Sciatic nerve (tissue), 2 donors: ENCODE results near the gene NUP93. TPM values are rescaled to one million over a fixed set of nuclear protein-coding genes. Genes with fewer than 3 reads are reported as not detected.
A peak's percentile ranks its signal among the peaks of the same experiment; 100 is the strongest.
"Not testable (repeated sequence)": the region's sequence is repeated elsewhere in the genome, so short reads cannot be mapped to it uniquely, and the experiment has no call there.

ENCODE experiments used
- ATAC-seq: fragments of 200-7000 bp; cut with Tn5 transposase; one replicate; pipeline ENCODE4 v1.9.1; 2020; ENCODE audit warnings: mild to moderate bottlenecking, moderate library complexity
- DNase-seq: peaks from one replicate; pipeline ENCODE4 v3.0.0-alpha.2; 2020; ENCODE audit warnings: low spot score
- intact Hi-C: fragments of 100-400 bp; cut with DNase I; formaldehyde crosslinking; loops from one replicate; pipeline ENCODE4 v1.14.2; 2022
- total RNA-seq: library from RNA; stranded (reverse); fragmentation: NEBNext Ultra II Directional; extraction: Animal tissue kit (Norgen Biotek cat#: 25700); gene quantifications from one replicate; pipeline ENCODE4 v1.2.1, GENCODE V29; 2021
- donor health status: DM: no; HTN: no; CAD: no.
- donor health status: DM: no; HTN: no; CAD: no.

NUP93 gene
- total RNA-seq, 1 donor from 2014 or later = 74.0 TPM

GRCh38 chr16:56798955-56799354 lies 69.0 kb downstream of the NUP93 start:
- intact Hi-C loops = no loop called here
- no peak for DNase-seq
- ATAC-seq = no peak

- intact Hi-C loops = no loop called here
- ATAC-seq = no peak
- no peak for DNase-seq
These were observed 70.4 kb downstream of the NUP93 start for GRCh38 chr16:56800355-56800754.

DNA sequence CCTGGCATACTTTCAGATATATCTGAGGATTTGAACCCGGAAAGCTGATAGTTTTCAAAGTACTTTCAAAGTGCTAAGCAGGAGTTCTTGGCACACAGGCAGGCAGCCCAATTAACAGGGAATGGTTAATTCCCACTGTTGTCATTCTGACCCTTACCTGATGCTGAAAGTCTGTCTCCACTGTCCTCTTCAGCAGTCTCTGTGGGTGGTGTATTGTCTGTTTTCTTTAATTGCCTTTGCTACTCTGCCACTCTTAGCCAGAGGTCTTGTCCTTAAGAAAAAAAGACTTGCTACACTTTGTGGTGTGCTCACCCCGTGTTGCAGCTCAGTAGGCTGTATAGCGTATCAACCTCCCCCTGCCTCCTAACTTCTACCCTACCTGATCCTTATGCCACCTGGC lies 71.8 kb downstream of the NUP93 start:
- DNase-seq (no peak), ATAC-seq (no peak)
- intact Hi-C loops = no loop called here

- no peak for ATAC-seq
- intact Hi-C loops = no loop called here
- DNase-seq = no peak
These were observed 77.2 kb downstream of the NUP93 start for GRCh38 chr16:56807011-56807675.

GRCh38 chr16:56807676-56808067 lies 77.7 kb downstream of the NUP93 start:
- ATAC-seq, intact Hi-C loops, DNase-seq: not testable (repeated sequence)

DNA sequence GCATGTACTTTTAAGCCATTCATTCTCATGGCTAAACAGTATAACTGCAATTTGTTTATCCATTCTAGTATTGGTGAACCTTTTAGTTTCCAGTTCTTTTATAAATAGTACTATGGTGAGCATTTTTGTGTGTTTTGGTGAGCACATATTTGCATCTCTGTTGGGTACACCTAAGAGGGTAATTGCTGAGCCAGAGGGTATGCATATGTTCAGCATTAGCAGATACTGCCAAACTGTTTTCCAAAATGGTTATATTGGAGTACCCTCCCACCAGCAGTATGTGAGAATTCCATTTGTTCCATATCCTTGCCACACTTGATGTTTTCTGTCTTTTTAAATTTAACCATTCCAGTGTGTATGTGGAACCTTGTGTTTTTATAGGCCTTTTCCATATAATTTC lies 81.0 kb downstream of the NUP93 start:
- DNase-seq (no peak), ATAC-seq (no peak)
- intact Hi-C loops = no loop called here

DNA sequence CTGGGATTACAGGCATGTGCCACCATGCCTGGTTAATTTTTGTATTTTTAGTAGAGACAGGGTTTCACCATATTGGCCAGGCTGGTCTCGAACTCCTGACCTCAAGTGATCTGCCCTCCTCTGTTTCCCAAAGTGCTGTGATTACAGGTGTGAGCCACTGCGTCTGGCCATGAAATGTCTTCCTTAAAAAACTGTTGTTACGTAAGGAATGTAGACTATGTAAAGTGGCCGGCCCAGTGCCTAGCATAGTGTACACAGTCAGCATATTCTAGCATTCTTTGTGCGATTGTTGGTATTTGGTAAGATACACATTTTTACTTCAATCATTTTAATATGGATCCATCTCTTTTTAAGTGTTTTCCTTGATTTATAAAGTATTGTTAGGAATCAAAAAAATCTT lies 81.7 kb downstream of the NUP93 start:
- DNase-seq, ATAC-seq: not testable (repeated sequence)

GRCh38 chr16:56812884-56813283 lies 83.0 kb downstream of the NUP93 start:
- DNase-seq (no peak), ATAC-seq (no peak)
- intact Hi-C loops = no loop called here

More for the DNA sequence above, 81.7 kb downstream of the NUP93 start:
- intact Hi-C loops = not testable (repeated sequence)

DNA sequence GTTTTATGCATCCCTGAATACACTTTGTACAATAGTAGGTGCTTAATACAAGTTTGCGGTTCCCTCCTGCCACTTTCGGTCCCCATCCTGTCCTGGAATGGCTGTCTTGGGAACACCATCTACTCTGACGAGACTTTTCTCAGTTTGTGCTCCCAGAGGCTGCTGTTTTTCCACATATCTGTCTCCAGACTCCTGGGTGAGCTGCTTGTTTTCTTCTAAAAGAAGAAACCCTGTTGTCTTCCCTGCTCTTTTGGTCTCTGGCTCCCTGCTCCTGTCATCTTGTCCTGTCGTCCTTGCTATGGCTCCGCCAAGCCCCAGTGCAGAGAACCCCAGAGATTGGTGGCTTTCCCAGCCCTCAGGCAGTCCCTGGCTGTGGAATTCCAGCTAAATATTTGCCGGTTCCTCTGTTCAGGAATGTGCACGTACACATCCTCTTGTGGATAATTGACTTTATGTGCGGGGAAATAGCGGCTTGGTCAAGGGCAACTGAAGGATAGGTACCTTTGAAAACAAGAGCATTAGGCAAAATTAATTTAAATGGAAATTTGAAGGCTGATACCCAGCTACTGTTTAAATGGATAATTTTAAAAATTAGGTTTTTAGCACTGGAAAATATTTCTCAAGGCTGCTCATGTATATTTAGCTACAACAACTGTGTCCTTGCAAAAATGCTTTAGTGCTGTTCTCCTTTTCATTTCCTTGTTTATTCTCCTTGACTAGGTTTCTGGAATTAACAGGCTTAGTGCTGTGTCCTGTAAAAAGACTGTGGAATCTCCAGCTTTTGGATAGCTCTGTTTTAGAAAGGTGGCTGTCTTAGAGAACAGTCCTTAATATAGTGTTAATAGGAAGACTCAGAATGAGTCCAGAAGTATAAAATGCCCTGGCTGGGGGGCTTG lies 84.9 kb downstream of the NUP93 start:
- ATAC-seq (no peak), DNase-seq (no peak)
- intact Hi-C loops = no loop called here

DNA sequence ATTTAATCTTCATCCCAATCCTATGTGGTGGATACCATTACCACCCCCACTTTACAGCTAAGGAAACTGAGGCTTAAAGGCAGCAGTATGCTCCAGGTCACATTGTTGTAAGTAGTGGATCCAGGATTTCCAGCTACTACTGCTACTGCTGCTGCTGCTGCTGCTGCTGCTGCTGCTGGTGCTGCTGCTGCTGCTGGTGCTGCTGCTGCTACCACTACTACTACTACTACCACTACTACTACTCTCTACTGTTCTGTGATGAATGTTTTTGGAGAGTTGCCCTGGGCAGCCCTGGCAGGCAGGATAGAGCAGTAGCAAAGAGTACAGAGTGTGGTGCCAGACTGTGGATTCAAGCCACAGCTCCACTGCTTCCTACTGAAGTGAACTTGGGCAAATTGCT lies 85.8 kb downstream of the NUP93 start:
- intact Hi-C loops = no loop called here
- ATAC-seq (no peak), DNase-seq (no peak)

DNA sequence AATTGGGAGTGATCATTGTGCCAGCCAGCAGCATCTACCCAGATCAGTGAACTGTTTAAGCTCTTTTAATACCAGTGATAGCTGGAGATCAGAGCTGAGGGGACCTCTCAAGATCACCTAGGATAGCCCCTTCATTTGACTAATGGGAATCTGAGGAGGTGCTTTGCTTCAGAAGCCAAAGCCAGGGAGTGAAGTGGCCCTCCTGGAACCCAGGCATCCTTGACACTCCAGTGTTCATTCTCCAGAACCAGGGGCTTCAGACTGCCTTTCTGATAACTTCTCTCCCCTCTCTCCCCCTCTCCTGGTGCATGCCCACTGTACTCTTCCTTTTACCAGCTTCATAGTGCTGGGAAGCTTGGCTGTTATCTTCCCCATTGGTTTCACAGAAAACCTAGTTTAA lies 87.1 kb downstream of the NUP93 start:
- no peak for DNase-seq
- ATAC-seq = no peak
- intact Hi-C loops = no loop called here

- intact Hi-C loops = no loop called here
- DNase-seq (no peak), ATAC-seq (no peak)
These were observed 88.0 kb downstream of the NUP93 start for GRCh38 chr16:56817938-56818337.

DNA sequence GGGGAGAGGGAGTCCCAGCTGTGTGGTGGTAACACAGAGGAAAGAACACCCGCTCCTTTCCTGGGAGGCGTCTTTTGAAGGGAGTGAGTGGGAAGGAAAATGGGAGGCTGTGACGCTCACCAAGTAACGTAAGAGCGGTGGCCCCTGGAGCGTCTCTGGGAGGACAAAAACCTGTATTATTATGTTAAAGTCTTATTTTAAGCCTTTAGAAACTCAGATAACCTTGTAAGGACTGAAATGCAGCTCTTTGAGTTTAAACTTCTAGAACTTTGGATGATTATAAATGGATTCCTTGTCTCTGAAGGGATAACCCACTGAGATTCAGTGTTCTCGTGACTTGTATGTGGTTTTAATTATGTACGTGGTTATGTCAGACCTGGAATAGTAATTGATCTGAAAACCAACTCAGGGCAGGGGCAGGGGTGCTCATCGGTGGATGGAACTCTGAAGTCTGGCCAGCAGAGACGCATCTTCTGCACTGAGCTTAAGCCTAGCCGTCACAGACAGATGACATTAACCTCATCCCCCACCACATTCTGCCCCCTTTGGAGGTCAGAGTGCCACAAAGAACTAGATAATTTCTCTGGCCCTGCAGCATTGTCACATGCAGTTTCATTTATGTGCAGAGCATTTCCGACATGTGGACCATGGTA lies 93.3 kb downstream of the NUP93 start:
- ATAC-seq = peak; percentile 49
- intact Hi-C loops = no loop called here
- no peak for DNase-seq

- ATAC-seq (peak; percentile 61), DNase-seq (no peak)
- intact Hi-C loops = no loop called here
These were observed 94.4 kb downstream of the NUP93 start for GRCh38 chr16:56824331-56824730.

- intact Hi-C loops = no loop called here
- DNase-seq (no peak), ATAC-seq (no peak)
These were observed 94.9 kb downstream of the NUP93 start for GRCh38 chr16:56824804-56825203.

GRCh38 chr16:56825826-56826225 lies 95.9 kb downstream of the NUP93 start:
- ATAC-seq (no peak), DNase-seq (no peak)
- intact Hi-C loops = no loop called here

GRCh38 chr16:56828647-56829046 lies 98.7 kb downstream of the NUP93 start:
- ATAC-seq (no peak), DNase-seq (no peak)
- intact Hi-C loops = no loop called here

DNA sequence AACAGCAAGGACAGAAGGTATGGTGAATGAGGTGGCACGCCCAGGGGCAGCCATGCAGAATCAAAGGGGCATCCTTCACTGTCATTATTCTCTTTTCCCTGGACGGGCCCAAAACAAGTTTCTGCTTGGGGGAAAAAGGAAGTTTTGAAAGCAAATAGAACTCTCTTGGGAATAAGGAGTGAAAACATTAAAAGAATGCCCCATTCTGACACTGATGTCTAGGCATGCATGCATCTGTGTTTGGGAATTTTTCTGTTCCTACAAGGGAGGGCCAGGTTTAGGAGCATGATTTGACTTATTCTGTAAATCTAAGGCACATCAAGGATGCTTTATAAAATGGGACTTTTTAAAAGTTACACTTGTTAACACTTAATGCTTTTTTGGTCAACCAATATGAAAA lies 100.7 kb downstream of the NUP93 start:
- intact Hi-C loops = no loop called here
- no peak for ATAC-seq
- DNase-seq = no peak

DNA sequence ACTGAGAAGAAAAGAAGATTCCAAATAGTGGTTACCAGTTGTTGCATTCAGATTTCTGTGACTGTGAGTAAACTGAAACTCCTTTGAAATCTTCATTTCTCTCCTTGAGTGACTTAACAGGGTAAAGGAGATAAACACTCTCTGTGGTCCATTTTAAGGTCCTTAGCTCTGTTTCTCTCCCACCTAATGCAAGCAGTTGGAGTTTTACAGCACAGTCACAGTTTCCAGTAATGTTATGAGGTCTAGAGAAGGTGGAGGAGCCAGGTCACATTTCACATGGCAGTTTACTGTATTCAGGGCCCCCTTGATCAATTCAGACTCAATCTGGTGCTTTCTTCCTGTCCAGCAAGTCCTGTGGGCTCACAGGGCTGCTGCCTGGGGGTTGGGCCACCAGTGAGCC lies 102.8 kb downstream of the NUP93 start:
- intact Hi-C loops = no loop called here
- DNase-seq (no peak), ATAC-seq (no peak)
